NCI-H460 (cell line): ENCODE data around the gene LRRFIP2. TPM values are rescaled to one million over a fixed set of nuclear protein-coding genes. Genes with fewer than 3 reads are reported as not detected.

ENCODE experiments used
- DNase-seq: peaks from one replicate; pipeline ENCODE4 v3.0.0-alpha.2; 2016; ENCODE audit warnings: low read depth; ENCODE audit errors: extremely low read depth
- total RNA-seq: library from RNA; depleted of rRNA; stranded (reverse); fragments of >200 nt; shearing (Covaris generic); gene quantifications from 2 replicates; pipeline ENCODE4 v1.2.3, GENCODE V29; 2014

The LRRFIP2 gene
- total RNA-seq, 1 experiment from 2014 or later = 33.0 TPM

- no peak for DNase-seq
Measured at GRCh38 chr3:37194533-37194932, 20.2 kb upstream of the LRRFIP2 start.

- no peak for DNase-seq
Measured at GRCh38 chr3:37190667-37191066, 16.3 kb upstream of the LRRFIP2 start.

DNA sequence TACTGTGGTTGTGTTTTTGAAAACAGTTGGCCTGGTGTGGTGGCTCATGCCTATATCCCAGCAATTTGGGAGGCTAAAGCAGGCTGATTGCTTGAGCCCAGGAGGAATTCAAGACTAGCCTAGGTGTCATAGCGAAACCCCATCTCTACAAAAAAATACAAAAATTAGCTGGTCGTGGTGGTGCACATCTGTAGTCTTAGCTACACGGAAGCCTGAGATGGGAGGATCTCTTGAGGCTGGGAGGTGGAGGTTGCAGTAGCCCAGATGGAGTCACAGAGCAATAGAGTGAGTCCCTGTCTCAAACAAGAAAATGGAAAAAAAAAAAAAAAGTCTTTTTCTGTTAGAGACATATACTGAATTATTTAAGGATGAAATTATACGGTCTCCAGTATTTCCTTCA lies 14.7 kb upstream of the LRRFIP2 start:
- DNase-seq = no peak

DNA sequence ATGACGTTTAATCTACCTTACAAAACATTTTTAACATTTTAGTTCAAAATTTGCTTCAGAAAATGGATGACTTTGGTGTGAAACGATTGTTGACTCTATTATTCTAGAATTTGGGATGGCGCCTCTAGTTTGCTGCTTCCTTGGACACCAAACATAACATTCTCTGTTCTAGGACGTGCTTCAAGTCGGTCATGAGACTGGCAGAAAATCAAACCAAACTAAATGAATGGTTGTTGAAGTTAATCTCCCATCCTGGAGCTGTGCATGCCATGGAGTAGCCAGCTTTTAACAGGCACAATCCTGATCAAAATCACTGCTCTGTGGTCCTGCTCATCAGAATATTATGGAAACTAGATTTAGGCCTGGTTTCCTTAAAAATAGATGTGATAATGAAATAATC lies 9.6 kb upstream of the LRRFIP2 start:
- no peak for DNase-seq

GRCh38 chr3:37183375-37183831 lies 9.0 kb upstream of the LRRFIP2 start:
- no peak for DNase-seq

DNA sequence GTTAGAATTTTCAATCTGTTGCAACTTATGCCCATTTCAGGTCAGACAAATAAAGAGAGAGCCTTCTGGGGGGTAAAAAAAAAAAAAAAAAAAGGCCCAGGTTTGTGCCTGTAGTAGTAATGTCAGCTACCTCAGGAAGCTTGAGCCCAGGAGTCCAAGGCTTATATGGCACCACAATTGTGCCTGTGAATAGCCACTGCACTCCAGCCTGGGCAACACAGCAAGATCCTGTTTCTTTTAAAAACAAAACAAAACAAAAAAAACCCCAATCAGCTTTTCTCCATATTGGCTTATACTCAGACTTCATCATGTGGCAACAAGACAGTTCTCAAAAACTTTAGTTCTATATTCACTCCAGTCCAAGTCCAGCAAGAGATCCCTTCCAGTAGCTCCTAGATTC lies 8.4 kb upstream of the LRRFIP2 start:
- no peak for DNase-seq

GRCh38 chr3:37181756-37182155 lies 7.4 kb upstream of the LRRFIP2 start:
- no peak for DNase-seq

DNA sequence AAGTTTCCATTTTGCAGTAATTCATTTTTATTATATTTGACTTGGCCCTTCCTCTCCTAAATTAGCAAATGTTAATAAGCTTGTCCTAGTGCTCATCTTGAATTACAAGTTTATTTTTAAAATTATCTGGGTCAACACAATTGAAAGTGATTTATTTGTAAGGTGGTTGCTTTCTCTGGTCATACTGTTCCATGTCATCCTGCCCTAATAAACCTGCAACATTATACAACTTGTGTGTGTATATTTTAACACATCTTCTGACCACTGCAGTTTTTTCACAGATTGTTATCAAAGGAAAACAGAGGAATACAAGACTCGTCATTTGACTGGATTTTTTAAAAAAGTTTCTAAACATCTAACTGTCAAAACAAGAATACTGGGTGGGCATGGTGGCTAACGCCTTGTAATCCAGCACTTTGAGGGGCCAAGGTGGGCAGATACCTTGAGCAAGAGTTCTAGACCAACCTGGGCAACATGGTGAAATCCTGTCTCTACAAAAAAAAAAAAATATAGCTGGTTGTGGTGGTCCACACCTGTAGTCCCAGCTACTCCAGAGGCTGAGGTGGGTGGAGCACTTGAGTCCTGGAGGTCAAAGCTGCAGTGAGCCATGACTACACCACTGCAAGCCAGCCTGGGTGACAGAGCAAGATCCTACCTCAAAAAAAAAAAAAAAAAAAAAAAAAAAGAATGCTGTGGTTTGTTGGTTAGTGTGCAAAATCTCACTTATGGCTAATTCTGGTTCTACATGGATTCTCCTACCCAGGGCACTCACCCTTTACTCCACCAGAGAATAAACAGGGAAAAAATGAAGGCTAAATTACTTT lies 5.0 kb upstream of the LRRFIP2 start:
- DNase-seq = no peak

DNA sequence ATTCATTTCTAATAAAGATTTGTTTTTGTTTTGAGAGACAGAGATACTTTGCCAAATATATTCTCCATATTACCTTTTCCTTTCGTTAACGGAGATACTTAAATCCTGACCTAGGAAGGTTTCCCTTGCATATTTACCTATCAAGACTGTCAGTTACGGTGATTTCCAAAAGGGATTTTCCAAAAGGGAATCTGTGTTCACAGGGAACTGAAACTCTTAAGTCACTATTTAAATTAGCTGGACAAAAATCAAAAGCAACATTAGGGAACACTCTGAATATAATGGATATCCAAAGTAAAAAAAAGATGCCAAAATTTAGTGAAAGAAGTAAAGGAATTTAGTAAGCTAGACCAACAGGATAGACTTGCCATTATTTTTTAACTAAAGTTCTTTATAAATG lies 576 bp downstream of the LRRFIP2 start:
- no peak for DNase-seq

GRCh38 chr3:37171144-37171543 lies 3.2 kb downstream of the LRRFIP2 start:
- no peak for DNase-seq

- DNase-seq = no peak
Measured at GRCh38 chr3:37170513-37170912, 3.9 kb downstream of the LRRFIP2 start.

DNA sequence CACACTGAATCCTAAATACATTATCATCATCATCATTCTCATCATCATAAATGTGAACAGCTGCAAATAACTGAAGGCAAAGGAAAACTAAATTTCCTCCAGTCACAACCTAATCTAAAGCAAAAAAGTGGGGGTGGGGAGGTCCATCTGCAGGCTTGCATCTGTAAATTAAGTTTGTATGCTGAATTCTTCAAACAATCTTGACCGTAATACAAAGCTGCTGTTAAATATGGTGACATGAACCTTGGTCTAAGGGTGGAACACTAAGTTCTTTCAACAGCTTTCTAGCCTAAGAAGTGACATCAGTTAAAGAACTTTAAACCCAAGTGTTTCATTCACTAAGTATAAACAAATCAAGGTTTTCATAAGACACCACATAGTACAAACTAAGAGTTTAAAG lies 4.3 kb downstream of the LRRFIP2 start:
- DNase-seq = no peak

DNA sequence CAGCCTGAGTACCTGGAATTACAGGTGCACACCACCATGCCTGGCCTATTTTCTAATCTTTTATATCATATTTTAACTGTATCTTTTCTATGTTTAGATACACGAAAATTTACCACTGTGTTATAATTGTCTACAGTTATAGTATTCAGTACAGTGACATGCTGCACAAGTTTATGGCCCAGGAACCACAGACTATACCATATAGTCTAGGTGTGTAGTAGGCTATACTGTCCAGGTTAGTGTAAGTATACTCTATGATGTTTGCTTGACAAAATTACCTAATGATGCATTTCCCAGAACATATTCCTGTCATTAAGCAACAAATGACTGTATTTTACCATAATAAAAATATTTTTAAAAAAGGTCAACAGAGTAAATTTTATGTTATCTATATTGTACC lies 5.5 kb downstream of the LRRFIP2 start:
- no peak for DNase-seq

DNA sequence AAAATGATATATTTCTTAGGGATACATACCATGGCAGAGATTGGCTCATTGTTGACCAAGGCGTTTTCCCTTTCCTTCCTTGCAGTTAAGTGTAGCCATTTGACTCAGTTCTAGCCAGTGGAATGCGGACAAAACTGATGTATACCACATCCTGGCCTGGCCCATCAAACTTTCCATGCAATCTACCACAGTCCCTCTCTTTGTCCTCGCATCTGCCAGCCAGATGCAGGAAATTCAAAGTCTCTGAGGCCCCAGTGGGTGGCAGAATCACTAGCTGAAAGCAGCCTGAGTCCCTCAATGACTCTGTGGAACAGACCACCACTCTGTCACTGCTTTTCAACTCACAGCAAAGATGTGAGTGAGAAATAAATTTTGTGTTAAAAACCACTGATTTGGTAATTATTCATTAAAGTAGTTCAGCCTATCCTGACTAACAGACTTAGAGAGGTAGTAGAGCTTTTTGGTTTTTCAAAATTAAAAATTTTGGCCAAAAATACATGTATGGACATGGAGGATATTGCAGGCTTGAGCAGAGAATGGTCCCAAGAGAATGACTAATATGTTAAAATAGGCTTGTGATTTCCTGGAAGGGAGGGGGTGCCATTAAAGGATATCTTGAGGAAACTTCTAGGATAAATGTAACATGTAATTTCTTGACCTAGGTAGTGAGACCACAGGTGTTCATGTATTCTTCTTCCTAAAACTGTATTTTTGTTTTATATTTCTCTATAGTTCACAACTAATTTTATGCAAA lies 10.9 kb downstream of the LRRFIP2 start:
- no peak for DNase-seq

DNA sequence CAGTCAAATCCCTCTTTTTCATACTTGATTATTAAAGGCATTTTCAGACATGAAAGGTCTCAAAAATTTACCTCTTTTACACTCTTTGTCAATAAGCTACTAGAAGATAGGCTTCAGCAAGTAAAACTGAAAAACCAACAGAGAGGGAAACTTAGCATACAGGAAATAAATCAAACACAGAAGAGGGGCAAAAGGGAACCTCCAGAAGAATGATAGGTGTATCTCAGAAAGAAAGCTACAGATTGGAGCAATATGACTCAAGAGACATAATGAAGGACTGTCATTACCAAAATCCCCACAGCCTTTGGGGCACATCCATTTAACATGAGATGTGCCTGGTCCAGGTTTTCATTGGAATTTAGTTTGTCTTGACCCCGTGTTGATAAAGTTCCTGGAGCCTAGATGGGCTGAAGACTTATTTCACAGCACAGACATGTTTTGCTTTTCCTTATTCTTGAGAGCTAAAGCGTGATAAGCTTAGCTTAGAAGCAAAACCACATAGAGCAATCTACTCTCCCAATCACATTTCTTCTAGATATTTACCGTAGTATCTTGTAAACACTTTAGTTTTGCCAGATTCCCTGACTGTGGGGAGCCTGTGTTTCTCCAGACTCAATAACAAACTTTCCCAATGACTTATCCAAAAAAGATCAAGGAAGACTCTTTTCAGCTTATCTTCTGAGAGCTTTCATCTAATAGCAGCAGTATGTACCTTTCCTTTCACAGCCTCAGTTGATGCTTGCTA lies 11.7 kb downstream of the LRRFIP2 start:
- DNase-seq = no peak

DNA sequence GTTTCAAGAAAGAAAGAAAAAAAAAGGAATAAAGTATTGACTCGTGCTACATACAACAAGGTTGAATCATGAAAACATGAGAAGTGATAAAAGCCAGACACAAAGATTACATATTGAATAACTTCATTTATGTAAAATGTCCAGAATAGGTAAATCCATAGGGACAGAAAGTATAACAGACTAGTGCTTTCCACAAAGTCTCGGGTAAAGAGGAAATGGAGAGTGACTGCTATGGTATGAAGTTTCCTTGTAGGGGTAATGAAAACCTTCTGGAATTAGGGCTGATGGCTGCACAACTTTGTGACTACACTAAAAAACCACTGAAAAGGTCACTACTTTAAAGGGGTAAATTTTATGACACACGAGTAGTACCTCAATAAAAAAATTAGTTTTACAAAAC lies 13.0 kb downstream of the LRRFIP2 start:
- DNase-seq = no peak

DNA sequence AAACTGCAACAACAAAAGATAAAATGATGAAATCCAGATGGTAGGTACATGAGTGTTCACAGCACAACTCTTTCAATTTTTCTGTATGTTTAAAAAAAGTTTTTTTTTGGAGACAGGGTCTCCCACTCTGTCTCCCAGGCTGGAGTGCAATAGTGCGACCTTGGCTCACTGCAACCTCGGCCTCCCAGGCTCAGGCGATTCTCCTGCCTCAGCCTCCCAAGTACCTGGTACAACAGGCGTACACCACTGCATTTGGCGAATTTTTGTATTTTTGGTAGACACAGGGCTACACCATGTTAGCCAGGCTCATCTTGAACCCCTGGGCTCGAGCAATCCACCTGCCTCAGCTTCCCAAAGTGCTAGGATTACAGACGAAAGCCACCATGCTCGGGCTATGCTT lies 18.6 kb downstream of the LRRFIP2 start:
- DNase-seq = no peak

- DNase-seq = no peak
Measured at GRCh38 chr3:37154668-37155314, 19.6 kb downstream of the LRRFIP2 start.

DNA sequence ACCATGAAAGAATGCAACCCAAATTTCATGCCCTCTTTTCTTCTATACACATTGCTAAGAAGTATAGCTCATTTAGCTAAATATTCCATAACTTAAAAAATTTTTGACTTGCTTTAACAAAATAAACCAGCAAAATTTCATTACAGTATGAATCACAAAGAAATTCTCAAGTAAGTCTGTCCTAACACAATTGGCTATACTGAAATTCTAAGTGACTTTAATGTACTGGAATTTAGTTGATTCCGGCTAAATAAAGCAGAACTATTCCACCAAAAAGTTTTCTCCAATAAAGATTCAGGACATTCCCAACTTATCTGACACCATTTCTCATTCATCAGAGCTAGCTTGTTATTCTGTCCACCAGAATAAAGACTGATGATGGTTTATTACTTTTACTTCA lies 23.8 kb downstream of the LRRFIP2 start:
- DNase-seq = no peak

DNA sequence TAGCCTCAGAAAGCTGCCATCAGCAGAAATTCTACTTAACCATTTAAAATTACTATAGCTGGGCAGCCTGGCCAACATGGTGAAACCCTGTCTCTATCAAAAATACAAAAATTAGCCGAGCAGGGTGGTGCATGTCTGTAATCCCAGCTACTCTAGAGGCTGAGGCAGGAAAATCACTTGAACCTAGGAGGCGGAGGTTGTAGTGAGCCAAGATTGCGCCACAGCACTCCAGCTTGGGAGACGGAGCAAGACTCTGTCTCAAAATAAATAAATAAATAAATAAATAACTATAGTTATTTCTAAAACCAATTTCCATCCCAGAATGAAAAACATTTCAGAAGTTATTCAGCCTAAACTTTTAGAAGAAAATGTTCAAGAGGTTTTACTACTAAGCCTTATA lies 25.1 kb downstream of the LRRFIP2 start:
- no peak for DNase-seq

DNA sequence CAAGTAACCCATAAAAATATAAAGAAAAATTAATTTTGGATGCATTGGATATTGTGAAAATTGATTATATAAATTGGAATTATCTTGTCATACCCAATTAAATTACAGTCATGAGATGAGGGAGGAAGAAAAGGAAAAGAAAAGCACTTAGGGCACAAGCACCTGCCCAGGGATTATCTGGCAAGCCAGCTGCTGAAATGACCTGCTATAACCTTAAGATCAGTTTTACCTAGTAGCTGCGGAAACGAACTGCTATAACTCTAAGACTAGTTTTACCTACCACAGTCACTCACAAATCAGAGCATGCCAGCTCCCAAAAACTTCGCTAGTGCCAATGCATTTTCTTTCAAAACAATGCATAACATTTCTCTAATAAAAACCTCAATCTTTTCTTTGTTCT lies 26.2 kb downstream of the LRRFIP2 start:
- no peak for DNase-seq
